ENCODE results near the gene GDPGP1. TPM values are rescaled to one million over a fixed set of nuclear protein-coding genes. Genes with fewer than 3 reads are reported as not detected.
A peak's percentile ranks its signal among the peaks of the same experiment; 100 is the strongest.

Gene GDPGP1
- polyA plus RNA-seq, 2 of the 4 experiments (the other 2 are of a cell fraction) = 4.4 to 5.7 TPM

DNA sequence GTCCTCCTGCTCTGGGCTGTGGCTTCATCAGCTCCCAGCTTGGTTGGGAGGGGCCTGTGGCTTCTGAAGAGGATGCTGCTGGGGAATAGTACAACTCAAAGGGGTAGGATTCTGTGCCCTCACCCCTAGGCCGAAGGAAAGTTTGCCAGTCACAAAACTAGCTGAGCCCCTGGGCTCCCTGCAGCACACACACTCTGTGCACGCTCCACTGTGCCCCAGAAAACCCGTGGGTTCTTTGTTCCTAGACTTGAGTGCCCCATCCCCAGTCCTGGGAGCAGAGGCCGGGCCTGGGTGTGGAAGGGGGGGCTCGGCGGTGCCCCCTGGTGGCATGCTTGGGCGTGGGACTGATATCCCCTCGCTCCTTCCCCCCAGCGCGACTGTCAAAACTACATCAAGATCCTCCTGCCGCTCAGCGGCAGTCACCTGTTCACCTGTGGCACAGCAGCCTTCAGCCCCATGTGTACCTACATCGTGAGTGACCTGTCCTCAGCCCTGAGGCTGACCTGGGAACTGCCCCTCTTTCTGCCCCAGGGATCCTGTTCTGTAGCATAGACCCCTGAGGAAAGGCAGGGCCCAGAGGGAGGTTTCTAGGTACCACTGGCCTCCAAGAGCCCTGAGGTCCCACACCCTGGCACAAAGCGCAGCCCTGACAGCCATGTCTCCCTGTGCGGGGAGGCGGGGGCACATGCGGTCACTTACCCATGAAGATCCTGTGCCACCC is 14.4 kb upstream of the GDPGP1 start:
- ATAC-seq = peak; percentile 71 to 82; a peak in 5 of 6 replicates
- CTCF ChIA-PET = interaction anchor here (0.5 to 36.4 kb wide), 13 partner anchors 12 to 479 kb away, joined by 3 to 732 read pairs (median 3); partner anchors contain the start of genes CIB1, GDPGP1, SEMA4B and TTLL13
- H3K9me3 ChIP-seq = no peaks in the 10 kb centered on the region
- H3K4me3 ChIP-seq = no peak overlapping the region
- DNase-seq (ENCODE audit: low read depth in 1 of 2, low spot score in 1 of 2) = peak in 1 of 2 experiments; percentile 89
- WGBS (ENCODE audit: missing lambda C conversion rate) = 64% methylated on average over 17 of the region's 17 CpGs
- H3K4me2 ChIP-seq = no peak overlapping the region
- FAIRE-seq = no peak
- TF ChIP-seq CBX8 (IDR thresholded peaks at IDR 0.05) = no peak
- TF ChIP-seq SMC3 (IDR thresholded peaks at IDR 0.05) = peak; percentile 92
- TF ChIP-seq TP53 (CRISPR knock-in tag; IDR thresholded peaks at IDR 0.05) = no peak
- no peak for TF ChIP-seq POLR2A (IDR thresholded peaks at IDR 0.05; ENCODE audit: low read length)
- no peak for TF ChIP-seq FOXS1 (CRISPR knock-in tag; IDR thresholded peaks at IDR 0.05)
- TF ChIP-seq SREBF2 (IDR thresholded peaks at IDR 0.05) = no peak
- no peak for TF ChIP-seq CEBPB (IDR thresholded peaks at IDR 0.05)
- TF ChIP-seq POLR2AphosphoS2 (conservative IDR thresholded peaks at IDR 0.05; ENCODE audit: low read length) = no peak
- TF ChIP-seq, protein P1, sequence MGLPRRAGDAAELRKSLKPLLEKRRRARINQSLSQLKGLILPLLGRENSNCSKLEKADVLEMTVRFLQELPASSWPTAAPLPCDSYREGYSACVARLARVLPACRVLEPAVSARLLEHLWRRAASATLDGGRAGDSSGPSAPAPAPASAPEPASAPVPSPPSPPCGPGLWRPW (IDR thresholded peaks at IDR 0.05) = no peak
- TF ChIP-seq EP300 (IDR thresholded peaks at IDR 0.05) = no peak
- no peak for TF ChIP-seq CBX2 (IDR thresholded peaks at IDR 0.05; ENCODE audit: borderline replicate concordance, low read depth)
- no peak for TF ChIP-seq HOXB13 (CRISPR knock-in tag; IDR thresholded peaks at IDR 0.05; ENCODE audit: low read depth)
- TF ChIP-seq, protein P2, sequence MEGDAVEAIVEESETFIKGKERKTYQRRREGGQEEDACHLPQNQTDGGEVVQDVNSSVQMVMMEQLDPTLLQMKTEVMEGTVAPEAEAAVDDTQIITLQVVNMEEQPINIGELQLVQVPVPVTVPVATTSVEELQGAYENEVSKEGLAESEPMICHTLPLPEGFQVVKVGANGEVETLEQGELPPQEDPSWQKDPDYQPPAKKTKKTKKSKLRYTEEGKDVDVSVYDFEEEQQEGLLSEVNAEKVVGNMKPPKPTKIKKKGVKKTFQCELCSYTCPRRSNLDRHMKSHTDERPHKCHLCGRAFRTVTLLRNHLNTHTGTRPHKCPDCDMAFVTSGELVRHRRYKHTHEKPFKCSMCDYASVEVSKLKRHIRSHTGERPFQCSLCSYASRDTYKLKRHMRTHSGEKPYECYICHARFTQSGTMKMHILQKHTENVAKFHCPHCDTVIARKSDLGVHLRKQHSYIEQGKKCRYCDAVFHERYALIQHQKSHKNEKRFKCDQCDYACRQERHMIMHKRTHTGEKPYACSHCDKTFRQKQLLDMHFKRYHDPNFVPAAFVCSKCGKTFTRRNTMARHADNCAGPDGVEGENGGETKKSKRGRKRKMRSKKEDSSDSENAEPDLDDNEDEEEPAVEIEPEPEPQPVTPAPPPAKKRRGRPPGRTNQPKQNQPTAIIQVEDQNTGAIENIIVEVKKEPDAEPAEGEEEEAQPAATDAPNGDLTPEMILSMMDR (IDR thresholded peaks at IDR 0.05) = peak; percentile 75
- no peak for TF ChIP-seq ZFP36 (IDR thresholded peaks at IDR 0.05; ENCODE audit: borderline replicate concordance, partially characterized antibody)
- TF ChIP-seq, protein P3, sequence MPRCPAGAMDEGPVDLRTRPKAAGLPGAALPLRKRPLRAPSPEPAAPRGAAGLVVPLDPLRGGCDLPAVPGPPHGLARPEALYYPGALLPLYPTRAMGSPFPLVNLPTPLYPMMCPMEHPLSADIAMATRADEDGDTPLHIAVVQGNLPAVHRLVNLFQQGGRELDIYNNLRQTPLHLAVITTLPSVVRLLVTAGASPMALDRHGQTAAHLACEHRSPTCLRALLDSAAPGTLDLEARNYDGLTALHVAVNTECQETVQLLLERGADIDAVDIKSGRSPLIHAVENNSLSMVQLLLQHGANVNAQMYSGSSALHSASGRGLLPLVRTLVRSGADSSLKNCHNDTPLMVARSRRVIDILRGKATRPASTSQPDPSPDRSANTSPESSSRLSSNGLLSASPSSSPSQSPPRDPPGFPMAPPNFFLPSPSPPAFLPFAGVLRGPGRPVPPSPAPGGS (IDR thresholded peaks at IDR 0.05) = no peak
- TF ChIP-seq MAZ (IDR thresholded peaks at IDR 0.05; ENCODE audit: borderline replicate concordance, low read depth, low read length) = 0 out of 2 replicates have a peak, but pooled peaks have one; percentile 28
- no peak for TF ChIP-seq CHD4 (IDR thresholded peaks at IDR 0.05; ENCODE audit: borderline replicate concordance)
- TF ChIP-seq CHD2 (IDR thresholded peaks at IDR 0.05; ENCODE audit: low read length, partially characterized antibody) = no peak
- TF ChIP-seq HEYL (CRISPR knock-in tag; IDR thresholded peaks at IDR 0.05) = no peak
- no peak for TF ChIP-seq PHF8 (IDR thresholded peaks at IDR 0.05; ENCODE audit: borderline replicate concordance, low read depth)
- TF ChIP-seq JUNB (IDR thresholded peaks at IDR 0.05) = no peak
- TF ChIP-seq, protein P4, sequence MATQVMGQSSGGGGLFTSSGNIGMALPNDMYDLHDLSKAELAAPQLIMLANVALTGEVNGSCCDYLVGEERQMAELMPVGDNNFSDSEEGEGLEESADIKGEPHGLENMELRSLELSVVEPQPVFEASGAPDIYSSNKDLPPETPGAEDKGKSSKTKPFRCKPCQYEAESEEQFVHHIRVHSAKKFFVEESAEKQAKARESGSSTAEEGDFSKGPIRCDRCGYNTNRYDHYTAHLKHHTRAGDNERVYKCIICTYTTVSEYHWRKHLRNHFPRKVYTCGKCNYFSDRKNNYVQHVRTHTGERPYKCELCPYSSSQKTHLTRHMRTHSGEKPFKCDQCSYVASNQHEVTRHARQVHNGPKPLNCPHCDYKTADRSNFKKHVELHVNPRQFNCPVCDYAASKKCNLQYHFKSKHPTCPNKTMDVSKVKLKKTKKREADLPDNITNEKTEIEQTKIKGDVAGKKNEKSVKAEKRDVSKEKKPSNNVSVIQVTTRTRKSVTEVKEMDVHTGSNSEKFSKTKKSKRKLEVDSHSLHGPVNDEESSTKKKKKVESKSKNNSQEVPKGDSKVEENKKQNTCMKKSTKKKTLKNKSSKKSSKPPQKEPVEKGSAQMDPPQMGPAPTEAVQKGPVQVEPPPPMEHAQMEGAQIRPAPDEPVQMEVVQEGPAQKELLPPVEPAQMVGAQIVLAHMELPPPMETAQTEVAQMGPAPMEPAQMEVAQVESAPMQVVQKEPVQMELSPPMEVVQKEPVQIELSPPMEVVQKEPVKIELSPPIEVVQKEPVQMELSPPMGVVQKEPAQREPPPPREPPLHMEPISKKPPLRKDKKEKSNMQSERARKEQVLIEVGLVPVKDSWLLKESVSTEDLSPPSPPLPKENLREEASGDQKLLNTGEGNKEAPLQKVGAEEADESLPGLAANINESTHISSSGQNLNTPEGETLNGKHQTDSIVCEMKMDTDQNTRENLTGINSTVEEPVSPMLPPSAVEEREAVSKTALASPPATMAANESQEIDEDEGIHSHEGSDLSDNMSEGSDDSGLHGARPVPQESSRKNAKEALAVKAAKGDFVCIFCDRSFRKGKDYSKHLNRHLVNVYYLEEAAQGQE (IDR thresholded peaks at IDR 0.05) = no peak
- TF ChIP-seq RAD21 (conservative IDR thresholded peaks at IDR 0.05 in 1 of 2, IDR thresholded peaks at IDR 0.05 in 1 of 2) = peak; percentile 71 to 73
- no peak for TF ChIP-seq RFX5 (IDR thresholded peaks at IDR 0.05)
- TF ChIP-seq, protein P5, sequence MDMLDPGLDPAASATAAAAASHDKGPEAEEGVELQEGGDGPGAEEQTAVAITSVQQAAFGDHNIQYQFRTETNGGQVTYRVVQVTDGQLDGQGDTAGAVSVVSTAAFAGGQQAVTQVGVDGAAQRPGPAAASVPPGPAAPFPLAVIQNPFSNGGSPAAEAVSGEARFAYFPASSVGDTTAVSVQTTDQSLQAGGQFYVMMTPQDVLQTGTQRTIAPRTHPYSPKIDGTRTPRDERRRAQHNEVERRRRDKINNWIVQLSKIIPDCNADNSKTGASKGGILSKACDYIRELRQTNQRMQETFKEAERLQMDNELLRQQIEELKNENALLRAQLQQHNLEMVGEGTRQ (IDR thresholded peaks at IDR 0.05) = no peak
- TF ChIP-seq NPAS2 (CRISPR knock-in tag; IDR thresholded peaks at IDR 0.05; ENCODE audit: borderline replicate concordance) = no peak
- TF ChIP-seq HDAC2 (IDR thresholded peaks at IDR 0.05) = no peak
- TF ChIP-seq, protein P6, sequence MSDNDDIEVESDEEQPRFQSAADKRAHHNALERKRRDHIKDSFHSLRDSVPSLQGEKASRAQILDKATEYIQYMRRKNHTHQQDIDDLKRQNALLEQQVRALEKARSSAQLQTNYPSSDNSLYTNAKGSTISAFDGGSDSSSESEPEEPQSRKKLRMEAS (IDR thresholded peaks at IDR 0.05) = 0 out of 2 replicates have a peak, but pooled peaks have one; percentile 26
- no peak for TF ChIP-seq ZSCAN20 (CRISPR knock-in tag; IDR thresholded peaks at IDR 0.05)
- POLR2A ChIA-PET = no interaction called here
- H3K4me1 ChIP-seq = peaks cover 28% of the 10 kb centered on the region
- H3K27ac ChIP-seq = peak overlapping the region; percentile 38 to 68; a peak in 4 of 6 replicates
